ENCODE results near the gene ASB11. TPM values are rescaled to one million over a fixed set of nuclear protein-coding genes. Genes with fewer than 3 reads are reported as not detected.

Gene ASB11
- total RNA-seq, 6 donors from 2014 or later, result 0.14 TPM; not detected in 5

- peak; percentile 19 to 46 for ATAC-seq (ENCODE audit: low FRiP score in 2 of 2)
- TF ChIP-seq POLR2AphosphoS5 (IDR thresholded peaks at IDR 0.05), result no peak
- TF ChIP-seq EP300 (IDR thresholded peaks at IDR 0.05), result peak in 3 of 4 donors; percentile 24 to 83 (median 81)
- TF ChIP-seq POLR2A (IDR thresholded peaks at IDR 0.05), result no peak
- TF ChIP-seq, protein P1, sequence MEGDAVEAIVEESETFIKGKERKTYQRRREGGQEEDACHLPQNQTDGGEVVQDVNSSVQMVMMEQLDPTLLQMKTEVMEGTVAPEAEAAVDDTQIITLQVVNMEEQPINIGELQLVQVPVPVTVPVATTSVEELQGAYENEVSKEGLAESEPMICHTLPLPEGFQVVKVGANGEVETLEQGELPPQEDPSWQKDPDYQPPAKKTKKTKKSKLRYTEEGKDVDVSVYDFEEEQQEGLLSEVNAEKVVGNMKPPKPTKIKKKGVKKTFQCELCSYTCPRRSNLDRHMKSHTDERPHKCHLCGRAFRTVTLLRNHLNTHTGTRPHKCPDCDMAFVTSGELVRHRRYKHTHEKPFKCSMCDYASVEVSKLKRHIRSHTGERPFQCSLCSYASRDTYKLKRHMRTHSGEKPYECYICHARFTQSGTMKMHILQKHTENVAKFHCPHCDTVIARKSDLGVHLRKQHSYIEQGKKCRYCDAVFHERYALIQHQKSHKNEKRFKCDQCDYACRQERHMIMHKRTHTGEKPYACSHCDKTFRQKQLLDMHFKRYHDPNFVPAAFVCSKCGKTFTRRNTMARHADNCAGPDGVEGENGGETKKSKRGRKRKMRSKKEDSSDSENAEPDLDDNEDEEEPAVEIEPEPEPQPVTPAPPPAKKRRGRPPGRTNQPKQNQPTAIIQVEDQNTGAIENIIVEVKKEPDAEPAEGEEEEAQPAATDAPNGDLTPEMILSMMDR (IDR thresholded peaks at IDR 0.05), result no peak
- Histone ChIP-seq H3K36me3 (peaks cover 0 to 9% (median 2%) of the 10 kb centered on the region in 4 donors), H3K27me3 (no peaks in the 10 kb centered on the region), H3K4me1 (peaks cover 0 to 4% (median 0%) of the 10 kb centered on the region in 4 donors), H3K27ac (peak overlapping the region; percentile 49 to 87 (median 66)), H3K4me3 (peak overlapping the region in 3 of 4 donors; percentile 62 to 69 (median 69)), H3K9me3 (no peaks in the 10 kb centered on the region)
- peak in 1 of 2 donors; percentile 58 for DNase-seq
- WGBS, 2 donors, result 0 to 38% methylated on average over 10 of the region's 10 CpGs
Observed at GRCh38 chrX:15336023-15336413, 20.6 kb upstream of the ASB11 start.

GRCh38 chrX:15335135-15336022 is 19.9 kb upstream of the ASB11 start, which contains the start of gene PIGA:
PIGA (minus strand) TSS chrX:15335523; CDS start chrX:15331930, 3,593 bp downstream.
- no peaks in the 10 kb centered on the region for H3K9me3 ChIP-seq
- peak within 1 kb of the TSS; percentile 68 to 96 (median 88) for H3K27ac ChIP-seq
- peaks cover 0 to 13% (median 2%) of the 10 kb centered on the region in 4 donors for H3K36me3 ChIP-seq
- no peaks in the 10 kb centered on the region for H3K27me3 ChIP-seq
- DNase-seq, result peak; percentile 96 to 98
- peak; percentile 99 to 100 for ATAC-seq (ENCODE audit: low FRiP score in 2 of 2)
- 0 to 39% methylated on average over 12 to 72 of the region's 72 CpGs for WGBS, 2 donors
- H3K4me3 ChIP-seq, result peak within 1 kb of the TSS; percentile 19 to 69 (median 66)
- TF ChIP-seq POLR2AphosphoS5 (IDR thresholded peaks at IDR 0.05), result peak; percentile 82 to 91
- peak in 1 of 4 donors; percentile 55 for TF ChIP-seq EP300 (IDR thresholded peaks at IDR 0.05)
- peak; percentile 28 to 96 (median 89) for TF ChIP-seq POLR2A (IDR thresholded peaks at IDR 0.05)
- TF ChIP-seq, protein P1 (IDR thresholded peaks at IDR 0.05), result no peak
- H3K4me1 ChIP-seq, result peaks cover 0 to 4% (median 0%) of the 10 kb centered on the region in 4 donors

DNA sequence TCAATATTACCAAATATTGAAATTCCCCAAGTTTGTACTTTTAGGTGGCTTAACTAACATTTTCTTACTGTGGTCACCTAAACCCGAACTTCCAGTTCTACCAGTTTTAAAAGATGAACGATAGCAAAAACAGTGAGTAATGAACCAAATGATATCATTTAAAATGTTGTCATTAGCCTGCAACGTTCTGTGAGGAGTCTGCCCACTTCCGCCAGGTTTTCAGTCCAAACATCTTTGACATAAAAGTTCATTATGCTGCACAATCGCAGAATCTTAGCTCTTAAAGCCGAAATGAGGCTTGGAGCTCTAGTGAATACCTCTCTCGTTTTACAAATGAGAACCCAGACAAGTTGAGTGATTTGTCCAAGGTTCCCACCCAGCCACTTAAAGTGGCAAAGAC is 19.1 kb upstream of the ASB11 start:
- TF ChIP-seq POLR2A (IDR thresholded peaks at IDR 0.05), result no peak
- TF ChIP-seq EP300 (IDR thresholded peaks at IDR 0.05), result no peak
- no peak for TF ChIP-seq POLR2AphosphoS5 (IDR thresholded peaks at IDR 0.05)
- TF ChIP-seq, protein P1 (IDR thresholded peaks at IDR 0.05), result no peak
- H3K27me3 ChIP-seq, result no peaks in the 10 kb centered on the region
- H3K27ac ChIP-seq, result peak overlapping the region; percentile 68 to 96 (median 88)
- peaks cover 0 to 4% (median 0%) of the 10 kb centered on the region in 4 donors for H3K4me1 ChIP-seq
- H3K9me3 ChIP-seq, result no peaks in the 10 kb centered on the region
- peak in 1 of 2 donors; percentile 9 for ATAC-seq (ENCODE audit: low FRiP score in 2 of 2)
- no peak for DNase-seq
- H3K4me3 ChIP-seq, result peak overlapping the region; percentile 19 to 69 (median 66)
- peaks cover 0 to 13% (median 2%) of the 10 kb centered on the region in 4 donors for H3K36me3 ChIP-seq
- WGBS, 2 donors, result 12 to 44% methylated on average over 6 to 7 of the region's 7 CpGs

- Histone ChIP-seq H3K27ac (no peak overlapping the region), H3K27me3 (no peaks in the 10 kb centered on the region), H3K36me3 (peaks cover 0 to 22% (median 2%) of the 10 kb centered on the region in 4 donors), H3K9me3 (no peaks in the 10 kb centered on the region), H3K4me3 (no peak overlapping the region), H3K4me1 (peaks cover 0 to 3% (median 0%) of the 10 kb centered on the region in 4 donors)
- DNase-seq (no peak), ATAC-seq (ENCODE audit: low FRiP score in 2 of 2) (no peak)
- no peak for TF ChIP-seq EP300 (IDR thresholded peaks at IDR 0.05)
- no peak for TF ChIP-seq POLR2AphosphoS5 (IDR thresholded peaks at IDR 0.05)
- TF ChIP-seq, protein P1 (IDR thresholded peaks at IDR 0.05), result no peak
- no peak for TF ChIP-seq POLR2A (IDR thresholded peaks at IDR 0.05)
- WGBS, 2 donors, result 34 to 50% methylated on average over 2 of the region's 2 CpGs
Observed at GRCh38 chrX:15328821-15329220, 13.4 kb upstream of the ASB11 start.

Data from upper lobe of left lung (tissue), 6 donors.